ENCODE results near the gene GOLM1. TPM values are rescaled to one million over a fixed set of nuclear protein-coding genes. Genes with fewer than 3 reads are reported as not detected.

Gene GOLM1
- total and polyA plus RNA-seq, 2 donors (not counting 3 experiments of a cell fraction or from before 2014, with no cell fraction given): 49.8 to 108 TPM

GRCh38 chr9:86077276-86077675 lies 22.1 kb downstream of the GOLM1 start:
- Histone ChIP-seq H3K9me1 (replicated peaks; ENCODE audit: control insufficient read depth, extremely low read depth, insufficient read depth, low read length) (no peaks in the 10 kb centered on the region), H3K4me2 (ENCODE audit: insufficient read depth, low read length) (no peak overlapping the region), H3K9me3 (replicated peaks; ENCODE audit: control insufficient read depth, insufficient read depth, low read length) (no peaks in the 10 kb centered on the region), H3K27me3 (ENCODE audit: control insufficient read depth in 2 of 2, insufficient read depth in 2 of 2, low read length in 2 of 2) (no peaks in the 10 kb centered on the region), H3K27ac (ENCODE audit: insufficient read depth, low read depth, low read length) (no peak overlapping the region), H3K79me2 (ENCODE audit: control insufficient read depth, insufficient read depth, low read length) (peaks cover 6% of the 10 kb centered on the region), H3K9ac (replicated peaks; ENCODE audit: extremely low read depth, insufficient read depth, low read length) (no peak overlapping the region), H2AFZ (ENCODE audit: low read depth, low read length) (no peak overlapping the region), H3K4me3 (replicated peaks in 1 of 3; ENCODE audit: insufficient read depth in 1 of 3, low read depth in 1 of 3, low read length in 3 of 3) (no peak overlapping the region), H3K4me1 (ENCODE audit: control insufficient read depth, extremely low read depth, insufficient read depth, low read length) (peaks cover 5% of the 10 kb centered on the region), H3K36me3 (ENCODE audit: control insufficient read depth in 2 of 2, extremely low read depth in 1 of 2, insufficient read depth in 2 of 2, low read length in 2 of 2) (peaks cover 10 to 12% of the 10 kb centered on the region in 2 experiments), H4K20me1 (replicated peaks; ENCODE audit: control insufficient read depth, extremely low read depth, insufficient read depth, low read length) (no peaks in the 10 kb centered on the region)
- intact Hi-C loops (cut with micrococcal nuclease) (no loop called here), dilution Hi-C loops (cut with MboI; ENCODE audit: extremely low pct_ligation_motif_present, low sequenced_read_pairs) (no loop called here)
- DNase-seq (ENCODE audit: low read depth, low spot score): no peak
- FAIRE-seq: no peak
- no TSS peak for BruUV-seq (replicated peaks)
- ChIA-PET POLR2A (no interaction called here), CTCF (interaction anchor here (0.6 kb wide), 1 partner anchor 17 kb away, joined by 3 read pairs; no protein-coding TSS in a partner anchor)
- TF ChIP-seq POLR2A (IDR thresholded peaks at IDR 0.05; ENCODE audit: low read depth, low read length) (no peak), EZH2 (IDR thresholded peaks at IDR 0.05; ENCODE audit: borderline replicate concordance, low read depth, low read length, severe bottlenecking) (no peak), FOS (IDR thresholded peaks at IDR 0.05; ENCODE audit: borderline replicate concordance, insufficient read depth, low read length) (no peak), POLR2AphosphoS5 (IDR thresholded peaks at IDR 0.05; ENCODE audit: insufficient read depth, low read depth, low read length) (no peak), GATA2 (IDR thresholded peaks at IDR 0.05; ENCODE audit: insufficient read depth, insufficient read length, low read depth, low read length) (no peak), MAX (IDR thresholded peaks at IDR 0.05; ENCODE audit: insufficient read depth, insufficient read length) (no peak), MYC (IDR thresholded peaks at IDR 0.05; ENCODE audit: low read depth, low read length) (no peak), CTCF (IDR thresholded peaks at IDR 0.05; ENCODE audit: extremely low read depth in 1 of 2, insufficient read depth in 1 of 2, low read depth in 1 of 2, low read length in 2 of 2) (no peak), JUN (IDR thresholded peaks at IDR 0.05; ENCODE audit: borderline replicate concordance, insufficient read depth, insufficient read length, low read depth) (no peak)
